ENCODE results near the gene RNF44.

- TF ChIP-seq POLR2AphosphoS5 (IDR thresholded peaks at IDR 0.05; ENCODE audit: low read depth, low read length): no peak
- TF ChIP-seq TAF1 (IDR thresholded peaks at IDR 0.05; ENCODE audit: borderline replicate concordance, insufficient read depth, low read length): no peak
- TF ChIP-seq SIN3A (IDR thresholded peaks at IDR 0.05; ENCODE audit: borderline replicate concordance, insufficient read depth, low read length): no peak
- TF ChIP-seq REST (IDR thresholded peaks at IDR 0.05; ENCODE audit: insufficient read depth in 1 of 2, low read depth in 2 of 2, low read length in 2 of 2): no peak
Measured at GRCh38 chr5:176491101-176491502, 46.1 kb downstream of the RNF44 start.
